K562 (cell line): Measurements from ENCODE around the gene BPHL. TPM values are rescaled to one million over a fixed set of nuclear protein-coding genes. Genes with fewer than 3 reads are reported as not detected.

Experiments
- ATAC-seq: fragments of 200-7000 bp; cut with Tn5 transposase; 3 replicates; pipeline ENCODE4 v1.9.1; 2020; ENCODE audit warnings: moderate library complexity
- BruUV-seq: library from RNA; stranded (reverse); fragments of 400-500 nt; replicated peaks from 2 replicates; lab custom pipeline; 2021; lab: Mats Ljungman, UMichigan
- CTCF ChIA-PET: fragments of 300-600 bp; formaldehyde crosslinking; extraction: SDS; loops from one replicate; lab custom pipeline; 2021; ENCODE audit warnings: low intra/inter-chr PET ratio; lab: Yijun Ruan, JAX
- POLR2A ChIA-PET: fragments of 300-600, 350-650 bp; sonication (Branson Sonifier 250); formaldehyde crosslinking; extraction: SDS; loops from one replicate; lab custom pipeline; 2021; ENCODE audit warnings: antibody characterized with exemption, inconsistent platforms; lab: Yijun Ruan, JAX
- DNase-seq, 4 experiments: peaks; one replicate each; pipeline versions ENCODE4 v3.0.0 to v3.0.0-alpha.2; 2011 to 2018; ENCODE audit warnings: low spot score in 3 of 4, mixed read lengths in 3 of 4; ENCODE audit errors: extremely low read depth in 1 of 4
- FAIRE-seq: peaks from 2 replicates; lab custom pipeline; 2011; peaks lifted over from hg19 to GRCh38; lab: Jason Lieb, UNC
- H2AFZ ChIP-seq: 2 replicates; pipeline ENCODE4 v1.6.0; 2011; ENCODE audit warnings: low read depth, low read length, control low read depth, inconsistent platforms
- H3K27ac ChIP-seq: fragments of 200-600 bp; 3 replicates; pipeline ENCODE4 v1.8.0; 2011; ENCODE audit warnings: low read depth, mild to moderate bottlenecking, control low read depth, inconsistent platforms, low read length, moderate library complexity, mixed read lengths; ENCODE audit errors: extremely low read depth
- H3K27me3 ChIP-seq, 2 experiments: fragments of 300-600 bp in 1 of 2; 2 replicates in 1 of 2; 3 replicates in 1 of 2; pipeline versions ENCODE4 v1.6.0 to v1.8.0; 2011; ENCODE audit warnings: inconsistent platforms in 2 of 2, low read length in 2 of 2, mild to moderate bottlenecking in 1 of 2, mixed read lengths in 1 of 2, moderate library complexity in 1 of 2; ENCODE audit not compliant: control insufficient read depth in 2 of 2, insufficient read depth in 2 of 2
- H3K36me3 ChIP-seq: fragments of 300-600 bp; 3 replicates; pipeline ENCODE4 v1.8.0; 2011; ENCODE audit warnings: mild to moderate bottlenecking, low read length, inconsistent platforms; ENCODE audit not compliant: control insufficient read depth, insufficient read depth
- H3K4me1 ChIP-seq, 2 experiments: fragments of 200-600 bp in 1 of 2; replicated peaks in 1 of 2; 2 replicates in 1 of 2; 3 replicates in 1 of 2; pipeline versions ENCODE4 v1.5.1 to v1.8.0; 2011; ENCODE audit warnings: inconsistent platforms in 2 of 2, low read length in 2 of 2, mild to moderate bottlenecking in 1 of 2, mixed read lengths in 1 of 2, moderate library complexity in 1 of 2; ENCODE audit not compliant: control insufficient read depth in 2 of 2, insufficient read depth in 2 of 2
- H3K4me2 ChIP-seq: 2 replicates; pipeline ENCODE4 v1.6.1; 2011; ENCODE audit warnings: low read length, control low read depth, inconsistent platforms, mixed read lengths; ENCODE audit not compliant: insufficient read depth
- H3K4me3 ChIP-seq: fragments of 200-600 bp; sonication (generic), shearing (Covaris generic); 2 replicates; pipeline ENCODE4 v1.5.1; 2016; ENCODE audit warnings: control low read depth, inconsistent platforms
- H3K79me2 ChIP-seq: fragments of 200-600 bp; 3 replicates; pipeline ENCODE4 v1.8.0; 2011; ENCODE audit warnings: low read length, inconsistent platforms; ENCODE audit not compliant: control insufficient read depth, insufficient read depth
- H3K9ac ChIP-seq, 2 experiments: 2 replicates each; pipeline versions ENCODE4 v1.6.0 to v1.6.1; 2011; ENCODE audit warnings: low read depth in 2 of 2, low read length in 2 of 2, control low read depth in 1 of 2, inconsistent platforms in 1 of 2, mild to moderate bottlenecking in 1 of 2, mixed read lengths in 1 of 2; ENCODE audit not compliant: insufficient read depth in 1 of 2
- H3K9me1 ChIP-seq: one replicate; pipeline ENCODE4 v1.6.0; 2011; ENCODE audit warnings: inconsistent platforms, mild to moderate bottlenecking, low read length, moderate library complexity; ENCODE audit not compliant: control insufficient read depth, insufficient read depth
- H3K9me3 ChIP-seq: replicated peaks from 2 replicates; pipeline ENCODE4 v1.5.1; 2011; ENCODE audit warnings: low read depth, low read length, inconsistent platforms; ENCODE audit not compliant: control insufficient read depth, insufficient read depth
- H4K20me1 ChIP-seq: replicated peaks from 2 replicates; pipeline ENCODE4 v1.6.1; 2011; ENCODE audit warnings: low read length, inconsistent platforms, mixed read lengths; ENCODE audit not compliant: control insufficient read depth, insufficient read depth
- C11orf30 ChIP-seq: fragments of 450-650 bp; IDR thresholded peaks from 2 replicates; pipeline ENCODE4 v1.6.1; 2016; ENCODE audit warnings: low read depth, mild to moderate bottlenecking
- CBX3 ChIP-seq, 2 experiments: IDR thresholded peaks; 1 replicate in 1 of 2; 2 replicates in 1 of 2; pipeline ENCODE4 v1.6.1; 2012; ENCODE audit warnings: inconsistent platforms in 2 of 2, low read length in 2 of 2, borderline replicate concordance in 1 of 2, control low read depth in 1 of 2
- ERF ChIP-seq: fragments of 450-650 bp; formaldehyde crosslinking; IDR thresholded peaks from 2 replicates; pipeline ENCODE4 v1.4.0; 2020; ENCODE audit warnings: mild to moderate bottlenecking, mixed read lengths
- JUN ChIP-seq, 2 experiments: sonication (generic) in 1 of 2; formaldehyde crosslinking in 1 of 2; IDR thresholded peaks; 2 replicates each; pipeline versions ENCODE4 v1.6.1 to v1.8.0; 2012 to 2022; ENCODE audit warnings: borderline replicate concordance in 2 of 2, mild to moderate bottlenecking in 2 of 2, improper control_type of control experiment in 1 of 2, low read depth in 1 of 2, low read length in 1 of 2, missing genetic modification reagents in 1 of 2
- NCOA4 ChIP-seq: fragments of 450-650 bp; IDR thresholded peaks from 2 replicates; pipeline ENCODE4 v1.6.1; 2018; ENCODE audit warnings: mild to moderate bottlenecking; ENCODE audit not compliant: partially characterized antibody
- NUFIP1 ChIP-seq: fragments of 450-650 bp; IDR thresholded peaks from 2 replicates; pipeline ENCODE4 v1.6.1; 2018; ENCODE audit not compliant: partially characterized antibody
- POLR2A ChIP-seq: fragments of 450-650 bp; conservative IDR thresholded peaks from 2 replicates; pipeline ENCODE4 v1.6.1; 2016
- PPARD ChIP-seq: fragments of 250-450 bp; sonication (Bioruptor Pico); IDR thresholded peaks from 2 replicates; pipeline ENCODE4 v1.8.0; 2022; ENCODE audit warnings: inconsistent platforms, mild to moderate bottlenecking, moderate library complexity
- RCOR1 ChIP-seq, 2 experiments: IDR thresholded peaks; 2 replicates each; pipeline ENCODE4 v1.6.1; 2012; ENCODE audit warnings: low read depth in 2 of 2, low read length in 2 of 2, borderline replicate concordance in 1 of 2, improper control_type of control experiment in 1 of 2
- SRSF7 ChIP-seq: fragments of 200-400 bp; formaldehyde crosslinking; optimal IDR thresholded peaks from 2 replicates; pipeline ENCODE3; 2017; ENCODE audit warnings: mild to moderate bottlenecking, low read depth, low read length
- TFAM ChIP-seq: fragments of 250-450 bp; sonication (Bioruptor Pico); conservative IDR thresholded peaks from 2 replicates; pipeline ENCODE4 v1.5.0; 2021; ENCODE audit warnings: mild to moderate bottlenecking, moderate library complexity
- ZC3H8 ChIP-seq: fragments of 450-650 bp; IDR thresholded peaks from 2 replicates; pipeline ENCODE4 v1.6.1; 2017
- ZNF224 ChIP-seq: sonication (generic); formaldehyde crosslinking; IDR thresholded peaks from 2 replicates; pipeline ENCODE4 v1.8.0; 2022; ENCODE audit warnings: mild to moderate bottlenecking, missing genetic modification reagents
- ZNF76 ChIP-seq: fragments of 250-450 bp; sonication (Bioruptor Pico); IDR thresholded peaks from 2 replicates; pipeline ENCODE4 v1.4.0; 2020; ENCODE audit warnings: mild to moderate bottlenecking, moderate library complexity, borderline replicate concordance
- WGBS: fragments of 100-300 bp; shearing (Covaris generic); methylation state at CpG from one replicate; pipeline ENCODE4 v1.1.6; 2016; ENCODE audit warnings: low coverage, mixed read lengths; ENCODE audit not compliant: insufficient coverage; ENCODE audit errors: missing lambda C conversion rate; 5-methylcytosine and 5-hydroxymethylcytosine counted together
- in situ Hi-C: fragments of 300-500 bp; cut with MboI; formaldehyde crosslinking; loops from 4 replicates; pipeline ENCODE4 v1.15.0; 2018; ENCODE audit warnings: inconsistent platforms, mixed read lengths
- intact Hi-C: fragments of 100-400 bp; cut with micrococcal nuclease; formaldehyde crosslinking; loops from 2 replicates; pipeline ENCODE4 v1.14.2; 2022
- polyA plus RNA-seq, 8 experiments: library from polyadenylated mRNA; depleted of rRNA in 4 of 8; stranded (reverse) in 5 of 8; unstranded in 3 of 8; fragments of >200 nt; fragmentation: Nextera tagmentation in 2 of 8; fragmentation: Illumina TruSeq in 1 of 8; extraction: Ambion mirVana in 2 of 8; extraction: Trizol in 1 of 8; gene quantifications; 2 replicates each; pipeline versions ENCODE4 v1.2.1 to v1.2.3, GENCODE V29; 2011 to 2014; ENCODE audit warnings: inconsistent platforms in 1 of 8, missing spikeins in 1 of 8
- total RNA-seq, 7 experiments: library from RNA; depleted of rRNA in 6 of 7; stranded (reverse); fragments of >200 nt in 6 of 7; fragmentation: Illumina TruSeq in 2 of 7; extraction: Trizol in 2 of 7; gene quantifications; 2 replicates each; pipeline versions ENCODE4 v1.2.1 to v1.2.3, GENCODE V29; 2011 to 2021; ENCODE audit warnings: low replicate concordance in 1 of 7
- TF ChIP-seq, protein P1 (sequence below), 2 experiments: fragments of 450-650 bp; conservative IDR thresholded peaks; 2 replicates each; pipeline ENCODE4 v1.6.1; 2017; ENCODE audit warnings: mild to moderate bottlenecking in 2 of 2, moderate library complexity in 2 of 2
- TF ChIP-seq, protein P2 (sequence below): fragments of 450-650 bp; formaldehyde crosslinking; conservative IDR thresholded peaks from 2 replicates; pipeline ENCODE4 v1.4.0; 2022; ENCODE audit warnings: mild to moderate bottlenecking, missing genetic modification characterization
- TF ChIP-seq, protein P3 (sequence below): fragments of 250-450 bp; sonication (Bioruptor Pico); IDR thresholded peaks from 2 replicates; pipeline ENCODE4 v1.5.1; 2021; ENCODE audit warnings: mild to moderate bottlenecking

The BPHL gene
- total and polyA plus RNA-seq, 9 of the 15 experiments (the other 6 are each of a cell fraction or from before 2014, with no cell fraction given), result 3.5 to 17.4 (median 8.2) TPM

DNA sequence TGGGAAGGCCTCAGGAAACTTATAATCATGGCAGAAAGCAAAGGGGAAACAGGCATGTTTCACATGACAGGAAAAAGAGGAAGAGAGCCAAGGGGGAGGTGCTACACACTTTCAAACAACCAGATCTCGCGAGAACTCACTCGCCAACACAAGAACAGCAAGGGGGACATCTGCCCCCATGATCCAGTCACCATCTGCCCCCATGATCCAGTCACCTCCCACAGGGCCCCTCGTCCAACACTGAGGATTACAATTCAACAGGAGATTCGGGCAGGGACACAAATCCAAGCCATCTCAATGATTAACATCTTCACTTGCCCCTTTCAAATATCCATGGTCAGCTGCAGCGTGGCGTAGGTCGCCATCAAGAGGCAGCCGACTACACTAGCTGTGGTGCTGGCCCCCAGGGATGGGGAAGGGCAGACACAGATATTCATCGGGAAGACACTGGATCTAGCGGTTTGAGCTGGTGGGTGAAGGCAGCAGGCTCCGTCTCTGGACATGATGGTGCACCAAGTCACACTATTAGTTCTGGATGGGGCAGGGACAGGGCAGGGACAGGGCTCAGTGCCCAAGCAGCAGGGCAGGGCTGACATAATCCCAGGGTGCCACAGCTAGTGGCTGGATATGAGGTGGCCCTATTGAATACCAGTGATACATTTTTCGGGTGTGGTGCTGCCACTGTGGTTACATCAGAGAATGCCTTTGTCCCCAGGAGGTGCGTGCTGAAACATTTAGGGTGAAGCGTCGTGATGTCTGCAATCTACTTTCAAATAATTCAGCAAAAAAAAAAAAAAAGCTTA is 77.4 kb downstream of the BPHL start:
- Histone ChIP-seq H3K4me2 (peak overlapping the region; percentile 74), H3K9me3 (peaks cover 11% of the 10 kb centered on the region; the same call in 1 of the 2 replicates), H3K27me3 (no peaks in the 10 kb centered on the region), H3K27ac (peak overlapping the region; percentile 65), H3K9ac (peak overlapping the region; percentile 53 to 82), H3K4me3 (peak overlapping the region; percentile 27), H3K9me1 (no peaks in the 10 kb centered on the region), H3K4me1 (peaks cover 11 to 16% of the 10 kb centered on the region in 2 experiments; a peak in 4 of 5 replicates), H3K79me2 (peaks cover 11% of the 10 kb centered on the region; the same call in 2 of the 3 replicates), H2AFZ (peak overlapping the region; percentile 92), H3K36me3 (no peaks in the 10 kb centered on the region), H4K20me1 (no peaks in the 10 kb centered on the region)
- peak; percentile 83 for ATAC-seq
- no TSS peak for BruUV-seq
- peak; percentile 29 to 88 (median 50) for DNase-seq
- POLR2A ChIA-PET, result interaction anchor here (0.6 to 2.2 kb wide), 8 partner anchors 13 to 169 kb away, joined by 3 to 8 read pairs (median 3); partner anchors contain the start of gene TUBB2A
- intact Hi-C loops (loop anchor here (1.0 to 2.0 kb wide), 2 partner anchors 33 to 70 kb away; no protein-coding TSS in a partner anchor), in situ Hi-C loops (no loop called here)
- CTCF ChIA-PET, result interaction anchor here (0.6 kb wide), 1 partner anchor 404 kb away, joined by 4 read pairs; no protein-coding TSS in a partner anchor
- peak; percentile 85 for FAIRE-seq
- WGBS, result 55% methylated on average over 16 of the region's 16 CpGs
- TF ChIP-seq JUN (IDR thresholded peaks at IDR 0.05; ENCODE audit: borderline replicate concordance, low read depth, low read length) (no peak), JUN (CRISPR knock-in tag; IDR thresholded peaks at IDR 0.05; ENCODE audit: borderline replicate concordance) (no peak), CBX3 (IDR thresholded peaks at IDR 0.05; ENCODE audit: borderline replicate concordance in 1 of 2, low read length in 2 of 2) (peak in 1 of 2 experiments; percentile 69; a peak in 1 of 3 replicates), ZNF76 (CRISPR knock-in tag) (no peak), PPARD (CRISPR knock-in tag) (no peak), C11orf30 (no peak), ZNF224 (CRISPR knock-in tag) (no peak), NCOA4 (no peak), SRSF7 (no peak), TFAM (CRISPR knock-in tag) (no peak), NUFIP1 (no peak), ERF (CRISPR knock-in tag) (0 out of 2 replicates have a peak, but pooled peaks have one; percentile 45), ZC3H8 (no peak), POLR2A (peak; percentile 67), RCOR1 (IDR thresholded peaks at IDR 0.05; ENCODE audit: borderline replicate concordance in 1 of 2, low read depth in 2 of 2, low read length in 2 of 2) (no peak; a peak in 2 of 4 replicates)
- TF ChIP-seq, protein P1, sequence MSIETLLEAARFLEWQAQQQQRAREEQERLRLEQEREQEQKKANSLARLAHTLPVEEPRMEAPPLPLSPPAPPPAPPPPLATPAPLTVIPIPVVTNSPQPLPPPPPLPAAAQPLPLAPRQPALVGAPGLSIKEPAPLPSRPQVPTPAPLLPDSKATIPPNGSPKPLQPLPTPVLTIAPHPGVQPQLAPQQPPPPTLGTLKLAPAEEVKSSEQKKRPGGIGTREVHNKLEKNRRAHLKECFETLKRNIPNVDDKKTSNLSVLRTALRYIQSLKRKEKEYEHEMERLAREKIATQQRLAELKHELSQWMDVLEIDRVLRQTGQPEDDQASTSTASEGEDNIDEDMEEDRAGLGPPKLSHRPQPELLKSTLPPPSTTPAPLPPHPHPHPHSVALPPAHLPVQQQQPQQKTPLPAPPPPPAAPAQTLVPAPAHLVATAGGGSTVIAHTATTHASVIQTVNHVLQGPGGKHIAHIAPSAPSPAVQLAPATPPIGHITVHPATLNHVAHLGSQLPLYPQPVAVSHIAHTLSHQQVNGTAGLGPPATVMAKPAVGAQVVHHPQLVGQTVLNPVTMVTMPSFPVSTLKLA (conservative IDR thresholded peaks at IDR 0.05), result peak; percentile 45 to 52; a peak in 1 of 4 replicates
- TF ChIP-seq, protein P2, sequence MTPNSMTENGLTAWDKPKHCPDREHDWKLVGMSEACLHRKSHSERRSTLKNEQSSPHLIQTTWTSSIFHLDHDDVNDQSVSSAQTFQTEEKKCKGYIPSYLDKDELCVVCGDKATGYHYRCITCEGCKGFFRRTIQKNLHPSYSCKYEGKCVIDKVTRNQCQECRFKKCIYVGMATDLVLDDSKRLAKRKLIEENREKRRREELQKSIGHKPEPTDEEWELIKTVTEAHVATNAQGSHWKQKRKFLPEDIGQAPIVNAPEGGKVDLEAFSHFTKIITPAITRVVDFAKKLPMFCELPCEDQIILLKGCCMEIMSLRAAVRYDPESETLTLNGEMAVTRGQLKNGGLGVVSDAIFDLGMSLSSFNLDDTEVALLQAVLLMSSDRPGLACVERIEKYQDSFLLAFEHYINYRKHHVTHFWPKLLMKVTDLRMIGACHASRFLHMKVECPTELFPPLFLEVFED, result no peak
- TF ChIP-seq, protein P3, sequence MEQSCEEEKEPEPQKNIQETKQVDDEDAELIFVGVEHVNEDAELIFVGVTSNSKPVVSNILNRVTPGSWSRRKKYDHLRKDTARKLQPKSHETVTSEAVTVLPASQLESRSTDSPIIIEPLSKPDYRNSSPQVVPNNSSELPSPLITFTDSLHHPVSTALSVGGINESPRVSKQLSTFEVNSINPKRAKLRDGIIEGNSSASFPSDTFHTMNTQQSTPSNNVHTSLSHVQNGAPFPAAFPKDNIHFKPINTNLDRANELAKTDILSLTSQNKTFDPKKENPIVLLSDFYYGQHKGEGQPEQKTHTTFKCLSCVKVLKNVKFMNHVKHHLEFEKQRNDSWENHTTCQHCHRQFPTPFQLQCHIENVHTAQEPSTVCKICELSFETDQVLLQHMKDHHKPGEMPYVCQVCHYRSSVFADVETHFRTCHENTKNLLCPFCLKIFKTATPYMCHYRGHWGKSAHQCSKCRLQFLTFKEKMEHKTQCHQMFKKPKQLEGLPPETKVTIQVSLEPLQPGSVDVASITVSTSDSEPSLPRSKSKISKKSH (CRISPR knock-in tag), result no peak
